ENCODE measurements around the gene TNRC6A. TPM values are rescaled to one million over a fixed set of nuclear protein-coding genes. Genes with fewer than 3 reads are reported as not detected.
"Not testable (repeated sequence)": the region's sequence is repeated elsewhere in the genome, so short reads cannot be mapped to it uniquely, and the experiment has no call there.

TNRC6A gene
- total RNA-seq, 1 donor from 2014 or later, result 49.6 TPM

DNA sequence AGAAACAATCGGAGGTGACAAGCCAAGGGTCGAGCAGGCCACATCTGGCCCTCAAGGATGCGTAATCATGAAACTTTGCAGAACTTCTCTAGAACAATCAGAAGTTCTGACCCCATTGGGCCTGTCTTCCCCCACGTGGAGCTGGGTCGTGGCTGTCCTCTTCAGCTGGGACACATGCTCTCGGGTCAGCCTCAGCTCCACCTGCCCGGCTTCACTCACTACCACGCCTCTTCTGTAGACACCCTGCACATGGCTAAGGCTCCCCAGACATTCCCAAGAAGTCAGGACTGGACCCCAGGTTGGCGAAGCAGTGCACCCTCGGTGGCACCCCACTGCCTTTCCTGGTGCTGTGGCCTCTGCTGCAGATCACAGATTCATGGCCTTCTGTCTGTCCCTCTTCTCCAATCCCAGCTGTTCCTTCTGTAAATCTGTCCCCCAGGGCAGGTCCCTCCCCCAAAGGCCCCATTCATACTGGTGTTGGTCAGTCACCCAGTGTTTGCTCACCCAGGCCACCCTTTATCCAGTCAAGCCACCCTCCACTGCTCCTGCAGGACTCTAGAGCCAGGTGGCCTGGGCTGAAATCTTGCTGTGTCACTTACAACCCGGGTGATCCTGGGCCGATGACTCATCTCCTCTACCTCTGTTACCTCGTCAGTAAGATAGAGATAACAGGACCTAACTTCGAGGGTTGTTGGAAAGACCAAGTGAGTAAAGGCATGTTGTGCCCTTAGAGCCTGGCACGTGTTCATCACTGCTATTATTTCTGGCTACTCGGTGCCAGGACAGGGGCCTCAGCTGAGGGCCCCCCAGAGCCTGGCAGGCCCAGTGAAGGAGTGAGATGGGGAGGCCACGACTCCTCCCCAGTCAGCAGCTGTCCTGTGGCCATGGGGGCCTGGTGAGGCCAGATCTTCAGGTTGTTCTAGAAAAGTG, 114.9 kb downstream of the TNRC6A start:
- intact Hi-C loops (cut with micrococcal nuclease), result no loop called here

DNA sequence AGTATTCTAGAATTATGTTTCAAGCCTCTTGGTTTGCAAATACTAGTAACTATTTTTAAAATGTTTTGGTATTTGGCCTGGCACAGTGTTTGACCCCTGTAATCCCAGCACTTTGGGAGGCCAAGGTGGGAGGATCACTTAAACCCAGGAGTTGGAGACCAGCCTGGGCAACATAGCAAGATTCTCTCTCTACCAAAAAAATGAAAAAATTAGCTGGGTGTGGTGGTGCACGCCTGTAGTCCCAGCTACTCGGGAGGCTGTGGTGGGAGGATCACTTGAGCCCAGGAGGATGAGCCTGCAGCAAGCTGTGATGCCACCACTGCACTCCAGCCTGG, 115.5 kb downstream of the TNRC6A start:
- intact Hi-C loops (cut with micrococcal nuclease), result not testable (repeated sequence)

DNA sequence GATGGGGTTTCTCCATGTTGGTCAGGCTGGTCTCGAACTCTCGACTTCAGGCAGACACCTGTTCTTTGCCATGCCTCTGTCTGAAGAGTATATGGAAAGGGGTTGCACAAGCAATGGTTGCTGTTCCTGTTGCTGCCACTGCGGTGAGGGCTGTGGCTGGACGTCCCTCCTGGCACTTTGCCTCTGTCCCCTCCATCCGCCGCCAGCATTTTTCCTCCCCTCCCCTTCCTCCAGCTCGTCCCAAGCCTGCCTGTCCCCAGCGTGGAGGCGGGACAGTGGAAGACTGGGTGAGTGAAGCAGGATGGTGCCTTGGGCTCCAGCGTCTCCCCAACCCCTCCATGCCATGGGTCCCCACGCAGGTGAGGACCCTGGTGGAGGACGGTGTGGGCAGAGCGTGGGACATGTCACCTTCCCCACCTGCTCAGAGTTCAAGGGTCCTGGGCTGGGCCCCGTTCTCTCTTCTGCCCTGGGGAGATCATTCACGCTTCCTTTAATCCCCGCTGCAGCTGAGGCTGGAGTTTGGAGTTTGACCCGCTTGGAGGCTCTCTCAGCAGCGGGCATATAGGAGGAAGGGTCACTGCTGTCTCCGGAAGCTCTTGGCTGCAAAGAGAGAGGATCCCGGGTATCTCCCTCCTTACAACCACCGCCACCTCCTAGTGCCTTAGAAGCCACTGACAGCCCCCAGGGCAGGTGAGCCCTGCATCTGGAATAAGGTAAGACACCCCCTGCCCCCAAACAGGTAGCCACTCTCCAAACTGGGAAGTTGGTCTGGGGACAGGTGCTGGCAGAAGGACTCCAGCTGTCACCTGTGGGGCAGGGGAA, 116.5 kb downstream of the TNRC6A start, which contains the start of gene SLC5A11:
Gene SLC5A11 (plus strand): TSS at position 238 of the 822 bp plus-strand sequence. CDS start 12,681 bp downstream, outside the sequence.
- intact Hi-C loops (cut with micrococcal nuclease), result no loop called here

DNA sequence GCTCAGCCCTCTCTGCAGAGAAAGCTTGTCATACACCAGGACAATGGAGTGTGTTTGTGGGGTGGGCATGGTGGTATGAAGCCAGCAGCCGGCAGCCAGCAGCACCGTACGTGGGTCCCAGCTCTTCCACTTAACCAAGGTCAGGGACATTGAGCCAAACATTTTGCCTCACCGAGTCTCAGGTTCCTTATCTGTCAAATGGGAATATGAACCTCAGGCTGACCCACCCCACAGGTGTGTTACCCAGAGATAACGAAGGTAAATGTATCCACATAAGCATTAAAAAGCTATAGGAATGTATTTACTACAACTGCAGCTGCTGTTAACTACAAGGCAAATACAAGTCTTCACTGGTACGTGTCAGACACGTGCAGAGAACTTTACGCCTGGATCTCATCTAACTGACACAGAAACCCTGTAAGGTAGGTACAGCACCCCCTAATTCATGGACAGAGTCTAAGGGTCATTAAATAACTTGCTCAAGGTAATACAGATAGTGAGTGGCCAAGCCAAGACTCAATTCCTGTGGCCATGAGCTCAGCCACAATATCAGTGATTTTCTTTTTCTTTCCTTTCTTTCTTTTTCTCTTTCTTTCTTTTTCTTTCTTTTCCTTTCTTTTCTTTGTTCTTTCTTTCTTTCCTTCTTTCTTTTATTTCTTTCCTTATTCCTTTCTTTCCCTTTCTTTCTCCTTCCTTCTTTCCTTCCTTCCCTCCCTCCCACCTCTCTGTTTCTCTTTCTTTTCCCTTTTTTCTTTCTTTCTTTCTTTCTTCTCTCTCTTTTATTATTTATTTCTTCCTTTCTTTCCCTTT, 117.3 kb downstream of the TNRC6A start:
- intact Hi-C loops (cut with micrococcal nuclease), result no loop called here

DNA sequence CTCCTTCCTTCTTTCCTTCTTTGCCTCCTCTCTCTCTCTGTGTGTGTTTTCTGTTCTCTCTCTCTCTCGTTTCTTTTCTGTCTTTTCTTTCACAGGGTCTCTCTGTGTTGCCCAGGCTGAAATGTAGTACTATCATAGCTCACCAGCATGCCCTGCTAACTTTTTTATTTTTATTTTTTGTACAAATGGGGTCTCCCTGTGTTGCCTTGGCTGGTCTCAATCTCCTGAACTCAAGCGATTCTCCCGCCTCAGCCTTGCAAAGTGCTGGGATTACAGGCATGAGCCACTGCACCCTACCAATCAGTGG, 117.9 kb downstream of the TNRC6A start:
- intact Hi-C loops (cut with micrococcal nuclease), result no loop called here

DNA sequence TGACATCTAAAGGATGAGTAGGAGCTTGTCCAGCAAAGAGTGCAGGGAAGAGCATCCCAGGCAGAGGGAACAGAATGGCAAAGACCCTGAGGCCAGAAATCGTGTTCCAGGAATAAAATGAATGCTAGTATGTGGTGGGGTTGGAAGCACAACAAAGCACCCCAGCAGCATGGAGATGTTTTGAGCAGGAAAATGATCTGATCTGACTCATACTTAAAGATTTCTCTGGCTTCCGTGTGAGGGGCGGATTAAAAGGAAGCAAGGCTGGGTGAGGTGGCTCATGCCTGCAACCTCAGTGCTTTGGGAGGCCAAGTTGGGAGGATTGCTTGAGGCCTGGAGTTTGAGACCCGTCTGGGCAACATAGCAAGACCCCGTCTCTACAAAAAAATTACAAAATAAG, 118.6 kb downstream of the TNRC6A start:
- intact Hi-C loops (cut with micrococcal nuclease), result no loop called here

- intact Hi-C loops (cut with micrococcal nuclease), result no loop called here
Measured at GRCh38 chr16:24849641-24850040, 120.2 kb downstream of the TNRC6A start.

DNA sequence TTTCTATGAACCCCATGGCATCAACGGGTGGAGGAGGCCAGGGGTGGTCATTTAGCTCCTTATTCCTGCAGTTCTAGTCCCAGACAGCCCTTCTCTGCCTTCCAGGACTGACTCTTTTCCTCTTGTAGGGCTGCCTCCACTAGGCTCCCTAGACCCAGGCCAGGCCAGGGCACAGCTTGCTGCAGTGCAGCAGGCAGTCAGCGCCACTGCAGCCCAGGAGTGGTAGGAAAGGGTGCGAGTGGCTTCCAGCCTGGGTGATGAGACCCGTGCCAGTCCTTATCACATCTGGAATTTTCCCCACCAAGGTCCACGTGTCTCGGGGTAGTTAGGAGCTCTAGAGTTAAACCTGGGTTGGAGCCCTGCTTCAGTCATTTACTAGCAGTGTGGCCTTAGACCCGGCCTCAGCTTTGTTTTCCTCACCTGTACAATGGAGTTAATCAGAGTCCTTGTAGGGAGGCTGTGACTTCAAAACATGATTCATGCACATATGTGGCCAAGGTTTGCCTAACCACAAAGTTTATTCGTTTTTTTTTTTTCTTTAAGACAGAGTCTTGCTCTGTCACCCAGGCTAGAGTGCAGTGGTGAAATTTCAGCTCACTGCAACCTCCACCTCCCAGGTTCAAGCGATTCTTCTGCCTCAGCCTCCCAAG, 121.0 kb downstream of the TNRC6A start:
- intact Hi-C loops (cut with micrococcal nuclease), result no loop called here

DNA sequence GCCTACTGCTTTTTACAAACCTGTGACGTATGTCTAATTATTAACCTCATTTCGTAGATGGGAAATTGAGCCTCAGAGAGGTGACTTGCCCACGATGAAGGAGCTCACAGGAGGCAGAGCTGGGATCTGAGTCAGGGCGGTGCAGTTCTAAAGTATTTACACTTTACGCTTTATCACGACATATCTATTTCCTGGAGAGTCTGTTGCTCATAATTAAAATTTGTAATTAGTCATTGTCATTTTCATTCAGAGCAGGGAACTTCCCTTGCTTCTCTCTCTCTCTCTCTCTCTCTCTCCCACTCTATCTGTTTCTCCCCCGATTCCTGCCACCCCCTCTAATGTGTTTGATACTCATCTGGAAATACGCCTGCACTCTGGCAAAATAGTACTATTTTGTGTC, 122.2 kb downstream of the TNRC6A start:
- intact Hi-C loops (cut with micrococcal nuclease), result no loop called here

GRCh38 chr16:24852281-24852721, 122.8 kb downstream of the TNRC6A start:
- intact Hi-C loops (cut with micrococcal nuclease), result no loop called here

DNA sequence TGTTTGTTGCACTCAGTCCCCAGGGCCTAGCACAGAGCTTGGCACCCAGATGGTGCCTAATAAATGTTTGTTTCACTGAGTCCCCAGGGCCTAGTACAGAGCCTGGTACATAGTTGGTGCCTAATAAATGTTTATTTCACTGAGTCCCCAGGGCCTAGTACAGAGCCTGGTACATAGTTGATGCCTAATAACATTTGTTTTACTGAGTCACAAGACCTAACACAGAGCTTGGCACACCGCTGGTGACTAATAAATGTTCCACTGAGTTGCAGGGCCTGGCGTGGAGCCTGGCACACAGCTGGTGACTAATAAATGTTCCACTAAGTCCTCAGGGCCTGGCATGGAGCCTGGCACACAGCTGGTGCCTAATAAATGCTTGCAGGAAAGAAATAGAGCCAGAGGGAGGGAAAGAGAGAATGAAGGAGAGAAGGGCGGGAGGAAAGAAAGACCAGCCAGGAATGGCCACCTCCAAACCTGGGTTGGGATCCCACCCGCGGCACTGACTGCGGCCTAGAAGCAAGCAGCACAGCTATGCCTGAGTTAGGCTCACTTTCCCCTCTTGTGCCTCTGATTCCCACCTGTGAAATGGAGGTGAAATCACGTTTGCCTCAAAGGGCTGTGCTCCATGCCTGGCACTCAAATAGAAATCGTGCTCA, 123.8 kb downstream of the TNRC6A start:
- intact Hi-C loops (cut with micrococcal nuclease), result no loop called here

DNA sequence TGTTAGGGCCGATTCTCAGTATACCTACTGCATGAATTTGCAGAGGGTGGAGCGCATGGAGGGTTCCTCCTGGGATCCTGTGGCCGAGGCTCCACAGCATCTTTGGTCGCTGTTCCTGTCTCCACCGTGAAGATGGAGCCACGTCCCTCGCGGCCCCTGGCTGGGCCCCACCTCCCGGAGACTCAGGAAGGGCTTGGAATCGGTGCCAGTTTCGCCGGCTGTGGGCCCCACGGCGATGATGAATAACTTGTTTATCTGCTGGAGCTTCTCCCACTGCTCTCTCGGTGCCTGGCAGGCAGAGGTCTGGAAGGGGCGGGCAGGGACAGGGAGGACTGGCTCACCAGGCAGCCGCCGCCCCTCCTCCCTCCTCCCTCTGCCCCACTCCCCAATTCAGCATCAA, 124.4 kb downstream of the TNRC6A start:
- intact Hi-C loops (cut with micrococcal nuclease), result no loop called here

DNA sequence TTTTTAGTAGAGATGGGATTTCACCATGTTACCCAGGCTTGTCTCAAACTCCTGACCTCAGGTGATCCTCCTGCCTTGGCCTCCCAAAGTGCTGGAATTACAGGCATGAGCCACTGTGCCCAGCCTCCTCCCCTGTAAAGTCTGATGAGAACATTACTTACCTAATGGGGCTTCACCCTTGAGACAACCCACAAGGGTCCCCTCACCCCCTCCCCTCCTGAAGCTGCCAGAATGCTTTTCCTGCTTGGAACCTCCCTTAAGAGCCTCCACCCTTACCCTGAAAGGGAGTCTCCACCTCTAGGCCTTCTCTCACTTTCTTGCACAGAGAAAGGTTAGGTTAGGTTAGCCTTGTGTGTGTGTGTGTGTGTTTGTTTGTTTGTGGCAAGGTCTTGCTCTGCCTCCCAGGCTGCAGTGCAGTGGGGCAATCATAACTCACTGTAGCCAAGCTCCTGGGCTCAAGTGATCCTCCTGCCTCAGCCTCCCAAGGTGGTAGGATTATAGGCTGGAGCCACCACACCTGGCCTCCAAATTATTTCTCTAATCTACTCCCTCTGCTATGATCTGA, 125.2 kb downstream of the TNRC6A start:
- intact Hi-C loops (cut with micrococcal nuclease), result no loop called here

DNA sequence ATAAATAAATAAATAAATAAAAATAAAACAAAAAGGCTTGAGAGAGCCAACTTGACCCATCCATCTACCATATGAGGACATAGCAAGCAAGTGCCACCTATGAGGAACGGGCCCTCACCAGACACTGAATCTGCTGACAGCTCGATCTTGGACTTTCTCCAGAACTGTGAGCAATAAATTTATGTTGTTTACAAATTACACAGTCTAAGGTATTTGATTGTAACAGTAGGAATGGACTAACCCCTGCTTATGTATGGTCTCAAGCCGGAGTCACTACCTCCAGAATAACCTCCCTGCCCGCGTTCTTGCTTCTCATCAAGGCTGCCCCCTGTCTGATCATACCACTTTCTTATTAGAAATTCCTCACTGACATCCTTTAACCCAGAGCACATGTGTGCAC, 126.2 kb downstream of the TNRC6A start:
- intact Hi-C loops (cut with micrococcal nuclease), result no loop called here

DNA sequence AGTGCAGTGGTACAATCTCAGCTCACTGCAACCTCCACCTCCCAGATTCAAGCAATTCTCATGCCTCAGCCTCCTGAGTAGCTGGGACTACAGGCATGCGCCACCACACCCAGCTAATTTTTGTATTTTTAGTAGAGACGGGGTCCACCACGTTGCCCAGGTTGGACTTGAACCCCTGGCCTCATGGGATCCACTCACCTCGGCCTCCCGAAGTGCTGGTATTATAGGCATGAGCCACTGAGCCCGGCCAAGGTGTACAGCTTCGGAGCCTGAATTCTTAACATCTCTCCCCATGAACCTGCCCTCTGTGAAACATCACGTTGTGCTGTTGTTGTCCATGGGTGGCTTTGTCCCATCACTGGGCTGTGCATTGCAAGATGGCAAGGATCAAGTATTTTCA, 127.4 kb downstream of the TNRC6A start:
- intact Hi-C loops (cut with micrococcal nuclease), result not testable (repeated sequence)

GRCh38 chr16:24858219-24859041, 129.0 kb downstream of the TNRC6A start:
- intact Hi-C loops (cut with micrococcal nuclease), result no loop called here

- intact Hi-C loops (cut with micrococcal nuclease), result no loop called here
Measured at GRCh38 chr16:24861461-24861860, 132.0 kb downstream of the TNRC6A start.

DNA sequence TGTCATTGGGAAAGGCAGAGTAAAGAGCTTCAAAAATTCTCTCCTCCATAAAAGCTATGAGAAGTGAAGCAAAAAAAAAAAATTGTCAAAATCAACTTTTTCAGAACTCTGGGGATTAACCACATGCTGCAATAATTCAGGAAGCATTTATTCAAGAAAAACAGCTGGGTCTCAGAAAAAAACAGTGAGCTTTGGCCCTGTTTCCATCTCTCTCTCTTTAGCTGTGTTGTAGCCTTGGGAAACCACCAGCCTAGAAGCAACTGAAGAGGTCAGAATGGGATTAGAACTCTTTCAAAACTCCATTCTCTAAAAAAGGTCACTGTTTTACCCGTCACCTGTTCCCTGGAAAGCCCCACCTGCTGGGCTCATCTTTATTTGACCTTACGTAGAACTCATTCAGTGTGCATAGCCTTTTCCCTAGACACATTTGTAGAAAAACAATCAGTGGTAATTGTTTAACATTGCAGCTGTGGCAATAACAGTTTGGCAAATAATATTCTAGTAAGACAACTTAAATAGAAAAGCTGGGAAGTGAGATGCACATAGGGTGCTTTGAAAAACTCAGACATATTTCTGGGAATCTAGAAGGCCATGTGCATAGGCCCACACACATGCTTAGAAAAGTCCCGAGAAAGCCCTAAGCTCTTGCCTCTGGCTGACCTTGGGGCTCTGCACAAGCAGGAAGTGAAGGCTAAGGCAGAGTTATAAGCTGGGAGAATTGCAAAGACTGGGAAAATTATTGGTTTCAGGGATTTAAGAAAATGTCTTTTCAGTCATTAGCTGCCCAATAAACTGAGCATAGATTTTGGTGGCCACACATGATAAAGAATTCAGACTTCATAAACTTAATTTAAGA, 134.4 kb downstream of the TNRC6A start:
- intact Hi-C loops (cut with micrococcal nuclease), result no loop called here
